GM12875 (cell line): ENCODE measurements around the gene ZNFX1.
A peak's percentile ranks its signal among the peaks of the same experiment; 100 is the strongest.

Experiments
- H3K4me3 ChIP-seq: one replicate; pipeline ENCODE4 v1.5.1; 2011; ENCODE audit warnings: low read depth, low read length, control low read depth
- CTCF ChIP-seq: IDR thresholded peaks from 2 replicates; pipeline ENCODE4 v1.5.1; 2011; ENCODE audit warnings: low read depth, mild to moderate bottlenecking, control low read depth, inconsistent platforms, low read length, moderate library complexity, borderline replicate concordance; ENCODE audit not compliant: insufficient read depth

The ZNFX1 gene

GRCh38 chr20:49286689-49287551 is 9.1 kb upstream of the ZNFX1 start:
- no peak overlapping the region for H3K4me3 ChIP-seq
- no peak for TF ChIP-seq CTCF

GRCh38 chr20:49285813-49286494 is 8.1 kb upstream of the ZNFX1 start:
- TF ChIP-seq CTCF = no peak
- H3K4me3 ChIP-seq = no peak overlapping the region

GRCh38 chr20:49285233-49285668 is 7.4 kb upstream of the ZNFX1 start:
- no peak overlapping the region for H3K4me3 ChIP-seq
- no peak for TF ChIP-seq CTCF

DNA sequence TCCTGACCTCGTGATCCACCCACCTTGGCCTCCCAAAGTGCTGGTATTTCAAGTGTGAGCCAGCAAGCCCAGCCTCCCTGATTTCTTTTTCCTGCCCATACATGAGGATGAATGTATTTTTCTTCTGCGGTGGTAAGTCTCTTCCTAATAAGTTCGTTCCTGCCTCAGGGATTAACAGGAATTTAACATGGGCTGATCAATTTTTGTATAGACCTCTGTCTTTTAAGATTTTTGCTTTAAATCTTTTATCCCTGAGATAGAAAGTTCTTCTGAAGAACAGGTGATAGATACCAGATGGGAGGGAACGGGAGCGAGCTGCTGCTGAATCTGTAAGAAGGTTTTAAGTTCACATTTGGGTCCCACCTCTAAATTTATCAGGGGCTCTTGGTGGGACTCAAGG is 7.0 kb upstream of the ZNFX1 start:
- H3K4me3 ChIP-seq = no peak overlapping the region
- TF ChIP-seq CTCF = no peak

GRCh38 chr20:49283703-49284625 is 6.1 kb upstream of the ZNFX1 start:
- H3K4me3 ChIP-seq = peak overlapping the region; percentile 2
- TF ChIP-seq CTCF = no peak

- peak overlapping the region; percentile 2 for H3K4me3 ChIP-seq
- no peak for TF ChIP-seq CTCF
Measured at GRCh38 chr20:49283176-49283702, 5.4 kb upstream of the ZNFX1 start.
